Psoas muscle (tissue), 8 donors: Measurements from ENCODE around the gene RPL31. TPM values are rescaled to one million over a fixed set of nuclear protein-coding genes. Genes with fewer than 3 reads are reported as not detected.

Experiments
- ATAC-seq, 4 donors: fragments of 200-7000 bp; cut with Tn5 transposase; one replicate each; pipeline ENCODE4 v1.9.1; 2020; ENCODE audit warnings: moderate library complexity in 3 of 4, mild to moderate bottlenecking in 2 of 4
- DNase-seq, 2 donors: peaks; one replicate each; pipeline ENCODE4 v3.0.0-alpha.2; 2020
- H3K27ac ChIP-seq: fragments of 200-600 bp; one replicate; pipeline ENCODE4 v1.8.0; 2022
- H3K27me3 ChIP-seq, 3 donors: fragments of 200-600 bp in 1 of 3; one replicate each; pipeline versions ENCODE4 v1.6.1 to v1.8.0; 2013 to 2022; ENCODE audit warnings: low read length in 2 of 3, mild to moderate bottlenecking in 2 of 3, moderate library complexity in 1 of 3; ENCODE audit not compliant: insufficient read depth in 3 of 3
- H3K36me3 ChIP-seq, 2 donors: fragments of 200-600 bp in 1 of 2; one replicate each; pipeline versions ENCODE4 v1.6.1 to v1.8.0; 2013 to 2022; ENCODE audit warnings: low read depth in 1 of 2, mild to moderate bottlenecking in 1 of 2, moderate library complexity in 1 of 2; ENCODE audit not compliant: insufficient read depth in 1 of 2
- H3K4me1 ChIP-seq: fragments of 200-600 bp; one replicate; pipeline ENCODE4 v1.8.0; 2022
- H3K4me3 ChIP-seq: fragments of 200-600 bp; one replicate; pipeline ENCODE4 v1.8.0; 2022; ENCODE audit warnings: mild to moderate bottlenecking
- H3K9me3 ChIP-seq: fragments of 200-600 bp; one replicate; pipeline ENCODE4 v1.8.0; 2022
- WGBS, 3 donors: extraction: QIAGEN DNeasy Blood & Tissue Kit; methylation state at CpG; one replicate each; pipeline versions ENCODE4 v1.1.6 to v1.1.7; 2013; 5-methylcytosine and 5-hydroxymethylcytosine counted together
- intact Hi-C, 2 donors: fragments of 100-400 bp; cut with DNase I; formaldehyde crosslinking; loops; one replicate each; pipeline versions ENCODE4 v1.11.0 to v1.14.2; 2022
- polyA plus RNA-seq, 3 donors: library from polyadenylated mRNA; stranded (reverse); fragments of 200-250 nt; gene quantifications; one replicate each; pipeline ENCODE4 v1.2.3, GENCODE V29; 2013
- total RNA-seq, 4 donors: library from RNA; stranded (reverse); fragmentation: NEBNext Ultra II Directional in 2 of 4; extraction: Animal tissue kit (Norgen Biotek cat#: 25700) in 2 of 4; gene quantifications; one replicate each; pipeline versions ENCODE4 v1.2.1 to v1.2.4, GENCODE V29; 2021 to 2023
- TF ChIP-seq, protein P1 (sequence below): fragments of 200-600 bp; IDR thresholded peaks from one replicate; pipeline ENCODE4 v1.8.0; 2022; ENCODE audit warnings: antibody characterized with exemption
- donor health status: healthy with polysubstance abuse.
- donor health status: DM: no; HTN: no; CAD: no; lungs with moderate emphysema.
- donor health status: Bipolar disorder and iron deficiency.
- donor health status: healthy.
- donor health status: DM: yes; HTN: yes; CAD: no.
- donor health status: DM: no; HTN: no; CAD: no.
- donor health status: DM: no; HTN: no; CAD: no.
- donor health status: DM: yes; HTN: yes; CAD: no.

Gene RPL31
- total and polyA plus RNA-seq, 7 donors, result 718 to 3,893 (median 1,227) TPM

DNA sequence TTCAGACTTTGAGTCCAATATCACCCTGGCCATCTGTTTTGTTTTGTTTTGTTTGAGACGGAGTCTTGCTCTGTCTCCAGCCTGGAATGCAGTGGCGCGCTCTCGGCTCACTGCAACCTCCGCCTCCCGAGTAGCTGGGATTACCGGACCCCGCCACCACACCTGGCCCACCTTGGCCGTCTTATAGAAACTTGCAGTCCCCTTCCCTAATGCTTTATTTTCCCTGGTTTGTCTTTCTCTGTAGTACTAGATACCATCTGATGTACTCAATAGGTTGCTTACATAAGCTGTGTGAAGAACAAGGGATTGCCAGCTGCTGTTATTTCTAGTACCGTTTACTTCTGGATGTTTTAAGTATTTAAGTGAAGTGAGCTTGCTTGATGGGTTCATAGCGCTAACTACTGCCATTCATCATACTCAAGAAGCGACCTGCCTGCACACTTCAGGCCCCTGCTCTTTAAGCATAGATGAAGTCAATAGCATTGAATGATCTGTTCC is 1.2 kb downstream of the RPL31 start:
- Histone ChIP-seq H3K9me3 (no peaks in the 10 kb centered on the region), H3K27me3 (no peaks in the 10 kb centered on the region), H3K27ac (peak overlapping the region; percentile 93), H3K4me3 (peak overlapping the region; percentile 99), H3K4me1 (peaks cover 8% of the 10 kb centered on the region), H3K36me3 (peaks cover 13 to 57% of the 10 kb centered on the region in 2 donors)
- WGBS, 3 donors, result 30 to 37% (median 36%) methylated on average over 12 of the region's 12 CpGs
- intact Hi-C loops, result no loop called here
- DNase-seq (no peak), ATAC-seq (peak in 1 of 4 donors; percentile 10)
- TF ChIP-seq, protein P1, sequence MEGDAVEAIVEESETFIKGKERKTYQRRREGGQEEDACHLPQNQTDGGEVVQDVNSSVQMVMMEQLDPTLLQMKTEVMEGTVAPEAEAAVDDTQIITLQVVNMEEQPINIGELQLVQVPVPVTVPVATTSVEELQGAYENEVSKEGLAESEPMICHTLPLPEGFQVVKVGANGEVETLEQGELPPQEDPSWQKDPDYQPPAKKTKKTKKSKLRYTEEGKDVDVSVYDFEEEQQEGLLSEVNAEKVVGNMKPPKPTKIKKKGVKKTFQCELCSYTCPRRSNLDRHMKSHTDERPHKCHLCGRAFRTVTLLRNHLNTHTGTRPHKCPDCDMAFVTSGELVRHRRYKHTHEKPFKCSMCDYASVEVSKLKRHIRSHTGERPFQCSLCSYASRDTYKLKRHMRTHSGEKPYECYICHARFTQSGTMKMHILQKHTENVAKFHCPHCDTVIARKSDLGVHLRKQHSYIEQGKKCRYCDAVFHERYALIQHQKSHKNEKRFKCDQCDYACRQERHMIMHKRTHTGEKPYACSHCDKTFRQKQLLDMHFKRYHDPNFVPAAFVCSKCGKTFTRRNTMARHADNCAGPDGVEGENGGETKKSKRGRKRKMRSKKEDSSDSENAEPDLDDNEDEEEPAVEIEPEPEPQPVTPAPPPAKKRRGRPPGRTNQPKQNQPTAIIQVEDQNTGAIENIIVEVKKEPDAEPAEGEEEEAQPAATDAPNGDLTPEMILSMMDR, result no peak

DNA sequence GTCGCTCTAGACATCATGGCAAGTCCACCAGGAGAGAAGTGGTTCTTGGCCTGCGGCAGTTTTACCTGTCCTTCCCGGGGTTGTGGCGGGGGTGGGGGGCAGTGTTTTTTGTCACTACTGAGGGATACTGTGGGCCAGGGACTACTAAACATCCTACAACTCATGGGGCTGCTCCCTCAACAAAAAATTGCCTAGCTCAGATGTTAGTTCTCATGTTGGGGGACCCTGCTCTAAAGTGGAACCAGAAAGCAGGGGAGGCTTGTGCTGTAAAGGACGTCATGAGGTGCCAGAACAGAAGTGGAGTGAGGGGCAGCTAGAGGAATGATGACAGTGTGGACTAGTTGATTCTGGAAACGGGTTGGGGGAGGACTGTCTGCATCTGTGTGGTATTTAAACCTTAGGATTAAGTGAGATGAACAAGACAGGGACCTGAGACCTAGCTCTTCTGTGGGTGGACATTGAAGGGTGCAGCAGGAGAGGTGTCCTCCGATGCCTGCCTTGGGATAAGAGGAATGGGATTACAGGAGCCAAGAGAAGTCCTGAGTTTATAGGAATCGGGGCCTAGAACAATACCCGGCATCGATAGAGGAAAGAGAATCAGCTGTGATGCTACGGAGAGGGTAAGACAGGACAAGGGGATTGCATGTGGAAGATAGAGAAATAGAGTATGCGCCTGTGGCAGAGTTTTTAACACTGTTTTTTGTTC is 2.7 kb downstream of the RPL31 start:
- H3K27ac ChIP-seq, result no peak overlapping the region
- ATAC-seq (no peak), DNase-seq (no peak)
- WGBS, 3 donors, result 83 to 87% (median 87%) methylated on average over 12 of the region's 12 CpGs
- H3K9me3 ChIP-seq, result no peaks in the 10 kb centered on the region
- intact Hi-C loops, result no loop called here
- H3K4me3 ChIP-seq, result no peak overlapping the region
- H3K36me3 ChIP-seq, result peaks cover 15 to 65% of the 10 kb centered on the region in 2 donors
- H3K27me3 ChIP-seq, result no peaks in the 10 kb centered on the region
- TF ChIP-seq, protein P1, result no peak
- peaks cover 12% of the 10 kb centered on the region for H3K4me1 ChIP-seq

DNA sequence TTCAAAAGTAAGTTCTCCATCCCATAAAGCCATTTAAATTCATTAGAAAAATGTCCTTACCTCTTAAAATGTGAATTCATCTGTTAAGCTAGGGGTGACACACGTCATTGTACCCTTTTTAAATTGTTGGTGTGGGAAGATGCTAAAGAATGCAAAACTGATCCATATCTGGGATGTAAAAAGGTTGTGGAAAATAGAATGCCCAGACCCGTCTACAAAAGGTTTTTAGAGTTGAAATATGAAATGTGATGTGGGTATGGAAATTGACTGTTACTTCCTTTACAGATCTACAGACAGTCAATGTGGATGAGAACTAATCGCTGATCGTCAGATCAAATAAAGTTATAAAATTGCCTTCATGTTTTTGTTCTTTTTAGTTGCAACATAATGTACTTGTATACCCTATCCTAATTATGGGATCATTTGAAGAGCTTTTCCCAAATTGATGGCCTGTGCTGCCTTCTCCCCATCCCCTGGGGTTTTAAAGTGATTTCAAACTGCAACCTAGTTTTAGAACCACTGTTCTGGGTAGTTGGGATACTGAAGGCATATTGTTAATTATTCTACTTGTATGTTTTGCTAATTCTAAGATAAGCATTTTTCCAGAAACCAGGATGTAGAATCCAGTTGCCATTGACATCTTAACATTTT is 4.1 kb downstream of the RPL31 start:
- H3K4me1 ChIP-seq, result peaks cover 12% of the 10 kb centered on the region
- no peaks in the 10 kb centered on the region for H3K27me3 ChIP-seq
- WGBS, 3 donors, result 67 to 77% (median 74%) methylated on average over 4 of the region's 4 CpGs
- peaks cover 15 to 79% of the 10 kb centered on the region in 2 donors for H3K36me3 ChIP-seq
- TF ChIP-seq, protein P1, result no peak
- DNase-seq, result no peak
- no peaks in the 10 kb centered on the region for H3K9me3 ChIP-seq
- intact Hi-C loops, result no loop called here
- ATAC-seq, result no peak
- no peak overlapping the region for H3K4me3 ChIP-seq
- H3K27ac ChIP-seq, result no peak overlapping the region

DNA sequence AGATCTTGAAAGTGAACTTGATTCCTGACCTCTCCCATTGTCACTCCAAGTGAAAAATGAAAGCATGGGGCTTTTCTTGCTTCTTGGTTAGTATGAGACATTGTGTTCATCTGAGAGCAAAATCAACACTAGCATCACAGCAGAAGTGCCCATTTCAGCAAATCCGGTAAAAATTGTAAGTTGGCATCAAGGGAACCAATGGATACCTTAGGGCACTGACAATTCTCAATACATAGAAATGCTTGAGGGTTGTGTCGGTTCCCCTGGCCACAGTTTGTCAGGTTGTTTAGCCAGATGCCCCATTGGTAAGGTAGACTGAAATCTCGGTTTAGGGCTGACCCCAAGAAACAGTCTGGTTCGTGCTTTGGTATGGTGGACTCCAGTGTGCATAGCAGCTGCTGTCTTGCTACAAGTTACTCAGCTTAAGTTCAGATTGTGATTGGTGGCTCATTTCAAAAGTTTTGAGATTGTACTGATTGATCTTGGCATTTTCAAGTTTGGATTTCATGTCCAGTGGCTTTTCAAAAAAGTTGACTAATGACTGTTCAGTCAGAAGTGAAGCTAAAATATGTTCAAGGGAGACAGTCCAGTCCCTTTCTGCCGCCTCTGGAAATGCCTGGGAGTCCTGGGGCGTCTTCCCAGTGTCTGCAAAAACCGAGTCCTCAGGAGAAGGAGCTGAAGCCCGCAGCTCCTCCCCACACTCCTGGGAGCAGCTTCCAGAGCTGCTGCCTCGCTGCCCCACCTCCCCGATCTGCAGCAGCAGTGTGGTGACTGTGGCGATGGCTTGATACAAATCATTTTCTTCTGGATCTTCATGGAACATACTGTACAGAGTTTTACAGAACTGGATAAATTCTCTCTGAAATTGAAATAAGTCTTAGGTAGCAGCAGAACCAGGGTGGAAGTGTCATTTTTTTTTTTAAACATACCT is 5.6 kb downstream of the RPL31 start:
- peak overlapping the region; percentile 13 for H3K27ac ChIP-seq
- ATAC-seq (no peak), DNase-seq (no peak)
- intact Hi-C loops, result no loop called here
- WGBS, 3 donors, result 66 to 73% (median 68%) methylated on average over 11 of the region's 11 CpGs
- peaks cover 12% of the 10 kb centered on the region for H3K4me1 ChIP-seq
- H3K4me3 ChIP-seq, result no peak overlapping the region
- H3K36me3 ChIP-seq, result peaks cover 15 to 90% of the 10 kb centered on the region in 2 donors
- H3K9me3 ChIP-seq, result no peaks in the 10 kb centered on the region
- TF ChIP-seq, protein P1, result no peak
- H3K27me3 ChIP-seq, result no peaks in the 10 kb centered on the region
